K562 (cell line): ENCODE measurements around the gene KRTAP4-6. TPM values are rescaled to one million over a fixed set of nuclear protein-coding genes. Genes with fewer than 3 reads are reported as not detected.

Experiments
- MYC ChIP-seq, 2 experiments: fragments of 250-450 bp in 1 of 2; sonication (Bioruptor Pico) in 1 of 2; IDR thresholded peaks; 2 replicates each; pipeline versions ENCODE4 v1.5.1 to v1.6.1; 2012 to 2021; ENCODE audit warnings: low read depth in 2 of 2, borderline replicate concordance in 1 of 2, improper control_type of control experiment in 1 of 2, low read length in 1 of 2, mild to moderate bottlenecking in 1 of 2, moderate library complexity in 1 of 2
- NRF1 ChIP-seq, 2 experiments: fragments of 450-650 bp; IDR thresholded peaks in 1 of 2; conservative IDR thresholded peaks in 1 of 2; 2 replicates each; pipeline ENCODE4 v1.6.1; 2014; ENCODE audit warnings: mild to moderate bottlenecking in 2 of 2
- SREBF2 ChIP-seq: sonication (generic); formaldehyde crosslinking; IDR thresholded peaks from 2 replicates; pipeline ENCODE4 v1.4.0; 2020; ENCODE audit warnings: mild to moderate bottlenecking, missing genetic modification reagents
- ZNF217 ChIP-seq: sonication (generic); formaldehyde crosslinking; IDR thresholded peaks from 2 replicates; pipeline ENCODE4 v1.8.0; 2022; ENCODE audit warnings: mild to moderate bottlenecking, missing genetic modification reagents
- polyA plus RNA-seq, 8 experiments: library from polyadenylated mRNA; depleted of rRNA in 4 of 8; stranded (reverse) in 5 of 8; unstranded in 3 of 8; fragments of >200 nt; fragmentation: Nextera tagmentation in 2 of 8; fragmentation: Illumina TruSeq in 1 of 8; extraction: Ambion mirVana in 2 of 8; extraction: Trizol in 1 of 8; gene quantifications; 2 replicates each; pipeline versions ENCODE4 v1.2.1 to v1.2.3, GENCODE V29; 2011 to 2014; ENCODE audit warnings: inconsistent platforms in 1 of 8, missing spikeins in 1 of 8
- total RNA-seq, 7 experiments: library from RNA; depleted of rRNA in 6 of 7; stranded (reverse); fragments of >200 nt in 6 of 7; fragmentation: Illumina TruSeq in 2 of 7; extraction: Trizol in 2 of 7; gene quantifications; 2 replicates each; pipeline versions ENCODE4 v1.2.1 to v1.2.3, GENCODE V29; 2011 to 2021; ENCODE audit warnings: low replicate concordance in 1 of 7
- TF ChIP-seq, protein P1 (sequence below): fragments of 450-650 bp; IDR thresholded peaks from 2 replicates; pipeline ENCODE4 v1.6.1; 2014; ENCODE audit warnings: low read depth, mild to moderate bottlenecking, moderate library complexity, borderline replicate concordance
- TF ChIP-seq, protein P2 (sequence below), 2 experiments: IDR thresholded peaks; 2 replicates each; pipeline ENCODE4 v1.6.1; 2012; ENCODE audit warnings: improper control_type of control experiment in 2 of 2, low read depth in 2 of 2, low read length in 2 of 2, borderline replicate concordance in 1 of 2

KRTAP4-6 gene
- total and polyA plus RNA-seq, 9 of the 15 experiments (the other 6 are each of a cell fraction or from before 2014, with no cell fraction given): not detected

DNA sequence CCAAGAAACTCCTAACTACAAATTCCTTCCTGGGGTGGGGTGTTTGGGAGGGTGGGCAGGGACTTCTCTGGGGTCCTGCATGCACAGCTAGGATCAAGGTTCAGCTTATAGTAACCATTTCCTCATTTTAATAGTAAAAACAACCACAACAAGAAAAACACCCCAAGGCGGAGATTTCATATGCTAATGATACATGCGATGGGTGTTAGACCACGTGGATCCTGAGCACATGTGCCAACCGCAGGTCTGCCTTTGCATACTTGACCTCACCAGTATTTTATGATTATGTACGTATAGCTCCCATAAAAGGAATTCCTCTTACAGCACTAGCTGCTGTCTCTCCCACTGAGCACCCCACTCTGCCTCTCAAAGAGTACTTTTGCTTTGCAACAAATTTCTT lies 24.0 kb downstream of the KRTAP4-6 start (continued):
- TF ChIP-seq, protein P1, sequence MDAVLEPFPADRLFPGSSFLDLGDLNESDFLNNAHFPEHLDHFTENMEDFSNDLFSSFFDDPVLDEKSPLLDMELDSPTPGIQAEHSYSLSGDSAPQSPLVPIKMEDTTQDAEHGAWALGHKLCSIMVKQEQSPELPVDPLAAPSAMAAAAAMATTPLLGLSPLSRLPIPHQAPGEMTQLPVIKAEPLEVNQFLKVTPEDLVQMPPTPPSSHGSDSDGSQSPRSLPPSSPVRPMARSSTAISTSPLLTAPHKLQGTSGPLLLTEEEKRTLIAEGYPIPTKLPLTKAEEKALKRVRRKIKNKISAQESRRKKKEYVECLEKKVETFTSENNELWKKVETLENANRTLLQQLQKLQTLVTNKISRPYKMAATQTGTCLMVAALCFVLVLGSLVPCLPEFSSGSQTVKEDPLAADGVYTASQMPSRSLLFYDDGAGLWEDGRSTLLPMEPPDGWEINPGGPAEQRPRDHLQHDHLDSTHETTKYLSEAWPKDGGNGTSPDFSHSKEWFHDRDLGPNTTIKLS: no peak
- TF ChIP-seq SREBF2 (CRISPR knock-in tag) (no peak), NRF1 (conservative IDR thresholded peaks at IDR 0.05 in 1 of 2, IDR thresholded peaks at IDR 0.05 in 1 of 2) (no peak), ZNF217 (CRISPR knock-in tag) (no peak), MYC (IDR thresholded peaks at IDR 0.05; ENCODE audit: low read depth, low read length) (no peak), MYC (CRISPR knock-in tag; IDR thresholded peaks at IDR 0.05; ENCODE audit: borderline replicate concordance, low read depth) (no peak)
- TF ChIP-seq, protein P2, sequence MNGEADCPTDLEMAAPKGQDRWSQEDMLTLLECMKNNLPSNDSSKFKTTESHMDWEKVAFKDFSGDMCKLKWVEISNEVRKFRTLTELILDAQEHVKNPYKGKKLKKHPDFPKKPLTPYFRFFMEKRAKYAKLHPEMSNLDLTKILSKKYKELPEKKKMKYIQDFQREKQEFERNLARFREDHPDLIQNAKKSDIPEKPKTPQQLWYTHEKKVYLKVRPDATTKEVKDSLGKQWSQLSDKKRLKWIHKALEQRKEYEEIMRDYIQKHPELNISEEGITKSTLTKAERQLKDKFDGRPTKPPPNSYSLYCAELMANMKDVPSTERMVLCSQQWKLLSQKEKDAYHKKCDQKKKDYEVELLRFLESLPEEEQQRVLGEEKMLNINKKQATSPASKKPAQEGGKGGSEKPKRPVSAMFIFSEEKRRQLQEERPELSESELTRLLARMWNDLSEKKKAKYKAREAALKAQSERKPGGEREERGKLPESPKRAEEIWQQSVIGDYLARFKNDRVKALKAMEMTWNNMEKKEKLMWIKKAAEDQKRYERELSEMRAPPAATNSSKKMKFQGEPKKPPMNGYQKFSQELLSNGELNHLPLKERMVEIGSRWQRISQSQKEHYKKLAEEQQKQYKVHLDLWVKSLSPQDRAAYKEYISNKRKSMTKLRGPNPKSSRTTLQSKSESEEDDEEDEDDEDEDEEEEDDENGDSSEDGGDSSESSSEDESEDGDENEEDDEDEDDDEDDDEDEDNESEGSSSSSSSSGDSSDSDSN (IDR thresholded peaks at IDR 0.05; ENCODE audit: borderline replicate concordance in 1 of 2, low read depth in 2 of 2, low read length in 2 of 2): no peak
